Epithelial cell of proximal tubule (primary cell): ENCODE measurements around the gene METTL1. TPM values are rescaled to one million over a fixed set of nuclear protein-coding genes. Genes with fewer than 3 reads are reported as not detected.

ENCODE experiments used
- DNase-seq: peaks from one replicate; pipeline ENCODE4 v3.0.0-alpha.2; 2011; ENCODE audit warnings: low read depth
- H3K4me3 ChIP-seq: 2 replicates; pipeline ENCODE4 v1.5.1; 2011; ENCODE audit warnings: low read depth, mild to moderate bottlenecking, low read length
- CTCF ChIP-seq: conservative IDR thresholded peaks from 2 replicates; pipeline ENCODE4 v1.5.1; 2012; ENCODE audit warnings: low read depth, mild to moderate bottlenecking, low read length
- total RNA-seq: library from RNA; depleted of rRNA; stranded (reverse); fragments of >200 nt; gene quantifications from 2 replicates; pipeline ENCODE4 v1.2.3, GENCODE V29; 2015

Gene METTL1
- total RNA-seq, 1 donor from 2014 or later: 27.3 TPM

- no peak for TF ChIP-seq CTCF
- no peak overlapping the region for H3K4me3 ChIP-seq
These were observed 36.6 kb downstream of the METTL1 start for GRCh38 chr12:57735198-57735855.

GRCh38 chr12:57734591-57734990, 37.3 kb downstream of the METTL1 start:
- no peak for TF ChIP-seq CTCF
- DNase-seq: no peak
- H3K4me3 ChIP-seq: no peak overlapping the region

More at GRCh38 chr12:57735198-57735855, 36.6 kb downstream of the METTL1 start:
- no peak for DNase-seq

- no peak overlapping the region for H3K4me3 ChIP-seq
- DNase-seq: no peak
- TF ChIP-seq CTCF: no peak
These were observed 38.0 kb downstream of the METTL1 start for GRCh38 chr12:57733928-57734327.

GRCh38 chr12:57732726-57733593, 38.9 kb downstream of the METTL1 start:
- no peak overlapping the region for H3K4me3 ChIP-seq
- TF ChIP-seq CTCF: no peak

DNA sequence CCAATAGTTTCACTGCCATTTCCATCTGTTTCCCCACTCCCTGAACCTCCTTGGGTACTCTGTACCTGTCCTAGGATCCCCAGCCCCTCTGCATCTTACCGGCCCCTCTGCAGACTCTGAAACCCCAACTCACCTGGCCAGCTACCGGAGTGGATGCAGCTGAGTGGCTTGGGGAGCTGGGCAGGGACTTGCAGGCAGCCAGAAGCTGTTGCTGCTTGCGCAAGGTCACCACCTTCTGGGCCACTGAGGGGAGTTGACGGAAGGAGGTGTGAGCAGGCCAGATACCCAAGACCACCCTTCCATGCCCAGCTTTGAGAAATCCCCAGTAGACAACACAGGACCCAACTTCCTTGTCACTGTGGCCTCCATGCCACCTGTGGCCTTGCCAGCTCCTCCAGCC, 39.6 kb downstream of the METTL1 start:
- DNase-seq: no peak
- no peak for TF ChIP-seq CTCF
- H3K4me3 ChIP-seq: no peak overlapping the region

More at GRCh38 chr12:57732726-57733593, 38.9 kb downstream of the METTL1 start:
- no peak for DNase-seq

DNA sequence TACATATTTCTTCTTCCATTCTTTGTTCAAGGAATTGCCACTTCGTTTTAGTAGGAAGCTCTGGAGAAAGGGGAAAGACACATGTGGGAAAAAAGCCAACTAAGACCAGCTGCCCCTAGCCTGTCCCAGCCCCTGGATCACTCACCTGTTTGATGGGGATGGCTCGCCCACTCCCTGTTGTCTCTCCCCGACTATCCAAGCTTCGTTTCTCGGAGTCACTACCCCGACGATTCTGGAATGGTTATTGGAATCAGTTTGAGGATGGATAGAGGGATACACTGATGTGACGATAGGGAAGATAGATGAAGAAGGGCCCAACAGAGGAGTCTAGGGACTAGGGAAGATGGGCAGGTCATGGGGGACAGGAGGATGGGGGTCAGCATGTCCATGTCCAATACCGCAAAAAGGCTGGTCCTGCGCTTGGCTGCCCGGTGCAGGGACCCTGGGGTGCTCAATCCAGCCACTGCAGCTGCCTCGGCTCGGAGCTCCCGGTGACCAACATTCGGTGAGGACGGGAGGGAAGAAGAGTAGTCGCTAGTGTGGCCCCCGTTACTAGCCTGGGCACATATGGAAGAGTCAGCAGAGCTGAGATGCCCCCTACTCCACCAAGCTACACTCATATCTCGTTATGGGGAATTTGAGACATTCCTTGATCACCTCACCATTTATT, 40.4 kb downstream of the METTL1 start:
- no peak for TF ChIP-seq CTCF
- DNase-seq: no peak
- H3K4me3 ChIP-seq: no peak overlapping the region
